Osteocyte (in vitro differentiated cells): Measurements from ENCODE around the gene OBI1. TPM values are rescaled to one million over a fixed set of nuclear protein-coding genes. Genes with fewer than 3 reads are reported as not detected.

ENCODE experiments used
- DNase-seq: peaks from one replicate; pipeline ENCODE4 v3.0.0; 2021; ENCODE audit warnings: mixed read lengths; ENCODE audit not compliant: unreplicated experiment; ENCODE audit errors: extremely low spot score
- H3K27ac Mint-ChIP-seq: one replicate; pipeline ENCODE4 v1.8.0; 2021; ENCODE audit warnings: mild to moderate bottlenecking, mixed read lengths; ENCODE audit not compliant: unreplicated experiment
- H3K27me3 Mint-ChIP-seq: one replicate; pipeline ENCODE4 v1.8.0; 2021; ENCODE audit warnings: mixed read lengths; ENCODE audit not compliant: unreplicated experiment
- H3K36me3 Mint-ChIP-seq: one replicate; pipeline ENCODE4 v1.8.0; 2021; ENCODE audit warnings: mixed read lengths; ENCODE audit not compliant: unreplicated experiment
- H3K4me1 Mint-ChIP-seq: one replicate; pipeline ENCODE4 v1.8.0; 2021; ENCODE audit warnings: mixed read lengths; ENCODE audit not compliant: unreplicated experiment
- H3K4me3 Mint-ChIP-seq: one replicate; pipeline ENCODE4 v1.8.0; 2021; ENCODE audit warnings: mild to moderate bottlenecking, moderate library complexity, mixed read lengths; ENCODE audit not compliant: unreplicated experiment
- H3K9me3 Mint-ChIP-seq: one replicate; pipeline ENCODE4 v1.8.0; 2021; ENCODE audit warnings: mixed read lengths; ENCODE audit not compliant: unreplicated experiment
- total RNA-seq: library from RNA; stranded (reverse); gene quantifications from 2 replicates; pipeline ENCODE4 v1.2.1, GENCODE V29; 2021
- TF ChIP-seq, protein P1 (sequence below): fragments of 200-600 bp; sonication (generic); IDR thresholded peaks from 2 replicates; pipeline ENCODE4 v1.5.0; 2021; ENCODE audit warnings: antibody characterized with exemption, mild to moderate bottlenecking, moderate library complexity

The OBI1 gene
- total RNA-seq, 1 donor from 2014 or later: 10.5 TPM

DNA sequence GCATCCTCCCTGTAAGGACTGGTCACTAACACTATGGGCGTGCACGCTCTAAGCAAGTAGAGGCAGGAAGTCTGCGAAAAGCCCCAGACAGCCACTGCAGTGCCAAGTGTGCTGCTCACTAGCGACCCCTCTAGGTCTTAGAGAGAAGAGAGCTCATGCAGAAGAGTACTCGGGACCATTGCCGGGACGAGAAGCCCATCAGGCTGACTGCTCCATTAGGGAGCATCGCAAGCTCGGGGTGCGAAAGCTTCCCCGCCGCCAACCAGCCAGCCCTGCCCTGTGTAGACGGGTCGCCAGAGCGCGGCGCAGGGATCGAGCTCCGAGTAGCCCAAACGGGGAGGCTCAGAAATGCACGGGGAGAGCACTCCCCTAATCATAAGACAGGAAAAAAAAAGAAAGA, 72.2 kb downstream of the OBI1 start:
- Mint-ChIP-seq H3K36me3 (no peaks in the 10 kb centered on the region), H3K4me3 (no peak overlapping the region), H3K27me3 (peaks cover 84% of the 10 kb centered on the region)

DNA sequence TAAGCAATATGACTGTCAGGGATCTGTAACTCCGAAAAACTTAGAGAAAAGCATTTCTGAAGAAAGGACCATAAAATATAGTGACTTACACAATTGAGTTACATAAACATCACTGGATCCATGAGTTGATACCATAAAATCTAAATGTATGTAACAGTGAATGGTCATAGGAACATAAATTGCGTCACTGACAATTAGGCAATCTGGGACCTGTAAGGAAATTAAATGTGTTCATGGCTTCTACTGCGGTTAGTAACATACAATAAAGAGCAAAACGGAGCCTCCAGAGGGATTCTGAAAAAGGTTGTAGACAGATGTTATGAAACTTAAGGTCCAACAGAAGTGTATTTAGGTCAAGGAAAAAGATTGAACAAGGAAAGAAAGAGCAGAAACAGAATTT, 82.7 kb downstream of the OBI1 start:
- H3K36me3 Mint-ChIP-seq: no peaks in the 10 kb centered on the region
- no peaks in the 10 kb centered on the region for H3K4me1 Mint-ChIP-seq
- TF ChIP-seq, protein P1, sequence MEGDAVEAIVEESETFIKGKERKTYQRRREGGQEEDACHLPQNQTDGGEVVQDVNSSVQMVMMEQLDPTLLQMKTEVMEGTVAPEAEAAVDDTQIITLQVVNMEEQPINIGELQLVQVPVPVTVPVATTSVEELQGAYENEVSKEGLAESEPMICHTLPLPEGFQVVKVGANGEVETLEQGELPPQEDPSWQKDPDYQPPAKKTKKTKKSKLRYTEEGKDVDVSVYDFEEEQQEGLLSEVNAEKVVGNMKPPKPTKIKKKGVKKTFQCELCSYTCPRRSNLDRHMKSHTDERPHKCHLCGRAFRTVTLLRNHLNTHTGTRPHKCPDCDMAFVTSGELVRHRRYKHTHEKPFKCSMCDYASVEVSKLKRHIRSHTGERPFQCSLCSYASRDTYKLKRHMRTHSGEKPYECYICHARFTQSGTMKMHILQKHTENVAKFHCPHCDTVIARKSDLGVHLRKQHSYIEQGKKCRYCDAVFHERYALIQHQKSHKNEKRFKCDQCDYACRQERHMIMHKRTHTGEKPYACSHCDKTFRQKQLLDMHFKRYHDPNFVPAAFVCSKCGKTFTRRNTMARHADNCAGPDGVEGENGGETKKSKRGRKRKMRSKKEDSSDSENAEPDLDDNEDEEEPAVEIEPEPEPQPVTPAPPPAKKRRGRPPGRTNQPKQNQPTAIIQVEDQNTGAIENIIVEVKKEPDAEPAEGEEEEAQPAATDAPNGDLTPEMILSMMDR: no peak
- no peak overlapping the region for H3K27ac Mint-ChIP-seq
- no peaks in the 10 kb centered on the region for H3K9me3 Mint-ChIP-seq
- peaks cover 36% of the 10 kb centered on the region for H3K27me3 Mint-ChIP-seq
- no peak for DNase-seq
- H3K4me3 Mint-ChIP-seq: no peak overlapping the region

More for the DNA sequence above, 72.2 kb downstream of the OBI1 start:
- H3K4me1 Mint-ChIP-seq: peaks cover 4% of the 10 kb centered on the region
- no peak overlapping the region for H3K27ac Mint-ChIP-seq
- DNase-seq: no peak
- no peaks in the 10 kb centered on the region for H3K9me3 Mint-ChIP-seq
- TF ChIP-seq, protein P1: peak; percentile 27

DNA sequence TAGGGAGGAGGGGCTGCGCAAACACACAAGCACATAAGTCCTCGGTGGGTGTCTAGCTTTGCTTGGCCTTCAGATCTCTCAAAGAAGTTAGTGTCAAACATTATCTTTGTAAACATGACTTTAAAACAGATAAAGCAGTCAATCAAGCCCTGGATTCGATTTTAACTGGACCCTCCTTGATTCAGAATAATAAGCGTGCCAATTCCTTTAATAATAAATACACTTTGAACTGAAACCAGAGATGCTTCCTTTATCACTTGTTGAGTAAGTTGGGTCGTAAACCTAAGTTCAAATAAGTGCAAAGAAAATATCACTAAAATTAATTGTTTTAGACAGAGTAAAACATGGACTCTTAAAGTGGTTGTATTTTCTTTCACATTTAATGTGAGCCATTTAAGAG, 86.5 kb downstream of the OBI1 start:
- no peaks in the 10 kb centered on the region for H3K9me3 Mint-ChIP-seq
- H3K27me3 Mint-ChIP-seq: peaks cover 21% of the 10 kb centered on the region
- TF ChIP-seq, protein P1: no peak
- H3K27ac Mint-ChIP-seq: no peak overlapping the region
- no peak overlapping the region for H3K4me3 Mint-ChIP-seq
- H3K4me1 Mint-ChIP-seq: no peaks in the 10 kb centered on the region
- no peaks in the 10 kb centered on the region for H3K36me3 Mint-ChIP-seq
- no peak for DNase-seq

DNA sequence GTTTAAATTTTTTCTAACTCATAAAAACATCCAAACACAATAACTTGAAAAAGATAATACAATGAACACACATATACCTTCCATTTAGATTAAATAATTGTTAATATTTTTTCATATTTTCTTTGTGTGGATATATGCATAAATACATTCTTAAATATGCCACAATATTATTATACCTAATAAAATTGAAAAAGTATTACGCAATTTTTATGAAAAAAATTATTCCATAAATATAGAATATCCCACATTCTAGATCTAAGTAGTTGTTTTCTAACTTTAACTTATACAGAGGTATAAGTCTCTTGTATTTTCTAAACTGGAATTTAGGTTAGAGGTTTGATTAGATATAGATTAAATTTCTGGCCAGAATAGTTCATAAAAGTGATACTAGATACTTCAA, 89.9 kb downstream of the OBI1 start:
- TF ChIP-seq, protein P1: no peak

DNA sequence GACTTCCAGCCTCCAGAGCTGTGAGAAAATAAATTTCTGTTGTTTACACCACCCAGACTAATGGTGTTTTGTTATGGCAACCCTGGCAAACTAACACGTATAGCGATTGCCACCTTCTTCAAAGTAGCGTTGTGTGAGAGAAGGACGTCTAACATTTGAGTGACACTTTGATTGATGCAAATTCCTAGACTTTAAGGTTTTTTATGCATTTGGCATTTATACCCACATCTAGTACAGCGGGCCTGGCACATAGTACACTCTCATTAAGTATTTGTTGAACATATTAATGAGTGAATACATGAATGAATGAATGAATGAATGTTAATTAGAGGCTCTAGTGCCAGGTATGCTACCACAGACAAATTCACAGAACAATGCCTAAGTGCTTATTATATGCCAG, 92.3 kb downstream of the OBI1 start:
- TF ChIP-seq, protein P1: no peak
- no peaks in the 10 kb centered on the region for H3K36me3 Mint-ChIP-seq
- no peak overlapping the region for H3K27ac Mint-ChIP-seq
- no peak for DNase-seq
- no peaks in the 10 kb centered on the region for H3K4me1 Mint-ChIP-seq
- no peaks in the 10 kb centered on the region for H3K9me3 Mint-ChIP-seq
- no peak overlapping the region for H3K4me3 Mint-ChIP-seq
- peaks cover 28% of the 10 kb centered on the region for H3K27me3 Mint-ChIP-seq

More for the DNA sequence above, 89.9 kb downstream of the OBI1 start:
- Mint-ChIP-seq H3K4me3 (no peak overlapping the region), H3K36me3 (no peaks in the 10 kb centered on the region), H3K9me3 (no peaks in the 10 kb centered on the region), H3K27ac (no peak overlapping the region), H3K27me3 (peaks cover 22% of the 10 kb centered on the region), H3K4me1 (no peaks in the 10 kb centered on the region)
- DNase-seq: no peak

Other genes with a start within 250 kb of the OBI1 start
- not detected in 2 replicates for gene POU4F1, start 55.6 kb downstream of the OBI1 start, total RNA-seq